Kidney (tissue), 14 donors: ENCODE measurements around the gene TRIP6. TPM values are rescaled to one million over a fixed set of nuclear protein-coding genes. Genes with fewer than 3 reads are reported as not detected.

Source experiments
- DNase-seq, 5 donors: peaks; one replicate each; pipeline ENCODE4 v3.0.0-alpha.2; 2013 to 2020
- FAIRE-seq: peaks from 2 replicates; lab custom pipeline; 2012; peaks lifted over from hg19 to GRCh38; lab: Jason Lieb, UNC
- H3K27ac ChIP-seq, 2 donors: one replicate each; pipeline ENCODE4 v1.7.0; 2013; ENCODE audit warnings: low read depth in 2 of 2, low read length in 2 of 2, inconsistent platforms in 1 of 2
- H3K27me3 ChIP-seq: one replicate; pipeline ENCODE4 v1.7.1; 2013; ENCODE audit warnings: low read length, inconsistent platforms; ENCODE audit not compliant: control insufficient read depth, insufficient read depth
- H3K36me3 ChIP-seq, 3 donors: one replicate each; pipeline versions ENCODE4 v1.7.0 to v1.7.1; 2013; ENCODE audit warnings: low read length in 3 of 3, control low read depth in 1 of 3, inconsistent platforms in 1 of 3; ENCODE audit not compliant: insufficient read depth in 3 of 3, control insufficient read depth in 2 of 3
- H3K4me1 ChIP-seq, 3 donors: one replicate each; pipeline versions ENCODE4 v1.7.0 to v1.7.1; 2013; ENCODE audit warnings: low read length in 3 of 3, inconsistent platforms in 1 of 3, low read depth in 1 of 3; ENCODE audit not compliant: control insufficient read depth in 2 of 3, insufficient read depth in 2 of 3
- H3K4me3 ChIP-seq, 3 donors: one replicate each; pipeline versions ENCODE4 v1.7.0 to v1.8.1; 2013; ENCODE audit warnings: low read length in 3 of 3, control low read depth in 1 of 3, inconsistent platforms in 1 of 3
- H3K9ac ChIP-seq, 3 donors: one replicate each; pipeline versions ENCODE4 v1.7.0 to v1.7.1; 2013; ENCODE audit warnings: low read length in 3 of 3, control low read depth in 1 of 3, inconsistent platforms in 1 of 3
- H3K9me3 ChIP-seq, 3 donors: one replicate each; pipeline versions ENCODE4 v1.7.0 to v1.7.1; 2013; ENCODE audit warnings: low read length in 3 of 3, control low read depth in 1 of 3, inconsistent platforms in 1 of 3; ENCODE audit not compliant: control insufficient read depth in 2 of 3, insufficient read depth in 1 of 3
- intact Hi-C: fragments of 100-400 bp; cut with DNase I; formaldehyde crosslinking; loops from one replicate; pipeline ENCODE4 v1.11.1; 2022
- polyA plus RNA-seq: library from polyadenylated mRNA; stranded (reverse); fragments of 350-450 nt; fragmentation: Illumina TruSeq; extraction: RNeasy Lipid Tissue Mini Kit (QIAGEN cat#74804); gene quantifications from one replicate; pipeline ENCODE4 v1.2.3, GENCODE V29; 2014; ENCODE audit warnings: low read depth, low replicate concordance; ENCODE audit not compliant: insufficient read depth
- total RNA-seq: library from RNA; stranded (reverse); fragmentation: NEBNext Ultra II Directional; extraction: Animal tissue kit (Norgen Biotek cat#: 25700); gene quantifications from one replicate; pipeline ENCODE4 v1.2.1, GENCODE V29; 2021
- TF ChIP-seq, protein P1 (sequence below): IDR thresholded peaks from 3 replicates; pipeline ENCODE4 v1.5.1; 2012; ENCODE audit warnings: mild to moderate bottlenecking, moderate library complexity, borderline replicate concordance; ENCODE audit not compliant: insufficient read depth; ENCODE audit errors: extremely low read depth
- donor health status: control.
- donor health status: control.
- donor health status: control.
- donor health status: control.
- donor health status: control.
- donor health status: DM: yes; HTN: yes; CAD: no.
- donor health status: Normal renal cell carcinoma (clear cell type).

TRIP6 gene
- total and polyA plus RNA-seq, 2 donors from 2014 or later, result 74.4 to 92.6 TPM

DNA sequence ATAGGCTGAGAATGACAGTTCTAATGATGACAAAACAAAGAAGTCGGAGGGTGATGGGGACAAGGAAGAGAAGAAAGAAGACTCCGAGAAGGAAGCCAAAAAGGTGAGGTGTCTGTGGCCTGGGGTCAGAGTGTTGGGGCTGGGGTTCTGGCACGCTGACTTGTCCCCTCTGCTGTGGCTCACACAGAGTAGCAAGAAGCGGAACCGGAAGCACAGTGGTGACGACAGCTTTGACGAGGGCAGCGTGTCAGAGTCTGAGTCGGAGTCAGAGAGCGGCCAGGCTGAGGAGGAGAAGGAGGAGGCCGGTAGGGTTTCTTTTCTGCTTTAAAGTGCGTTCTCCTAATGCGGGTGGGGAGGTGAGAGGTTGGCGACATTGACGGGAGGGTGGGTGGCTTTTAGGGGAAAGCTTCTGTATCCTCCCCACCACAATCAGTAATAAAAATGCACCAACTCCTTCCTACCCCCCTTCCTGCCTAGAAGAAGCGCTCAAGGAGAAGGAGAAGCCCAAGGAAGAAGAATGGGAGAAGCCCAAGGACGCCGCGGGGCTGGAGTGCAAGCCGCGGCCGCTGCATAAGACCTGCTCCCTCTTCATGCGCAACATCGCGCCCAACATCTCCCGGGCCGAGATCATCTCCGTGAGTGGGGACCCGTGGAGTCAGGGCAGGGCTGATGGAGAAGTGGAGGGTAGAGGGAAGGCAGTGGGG is 17.7 kb downstream of the TRIP6 start:
- Histone ChIP-seq H3K36me3 (peaks cover 17 to 71% (median 41%) of the 10 kb centered on the region in 3 donors), H3K27me3 (no peaks in the 10 kb centered on the region), H3K9me3 (no peaks in the 10 kb centered on the region), H3K4me3 (no peak overlapping the region), H3K4me1 (peaks cover 0 to 17% (median 4%) of the 10 kb centered on the region in 3 donors), H3K9ac (no peak overlapping the region), H3K27ac (no peak overlapping the region)
- FAIRE-seq (no peak), DNase-seq (no peak)
- intact Hi-C loops, result no loop called here
- TF ChIP-seq, protein P1, sequence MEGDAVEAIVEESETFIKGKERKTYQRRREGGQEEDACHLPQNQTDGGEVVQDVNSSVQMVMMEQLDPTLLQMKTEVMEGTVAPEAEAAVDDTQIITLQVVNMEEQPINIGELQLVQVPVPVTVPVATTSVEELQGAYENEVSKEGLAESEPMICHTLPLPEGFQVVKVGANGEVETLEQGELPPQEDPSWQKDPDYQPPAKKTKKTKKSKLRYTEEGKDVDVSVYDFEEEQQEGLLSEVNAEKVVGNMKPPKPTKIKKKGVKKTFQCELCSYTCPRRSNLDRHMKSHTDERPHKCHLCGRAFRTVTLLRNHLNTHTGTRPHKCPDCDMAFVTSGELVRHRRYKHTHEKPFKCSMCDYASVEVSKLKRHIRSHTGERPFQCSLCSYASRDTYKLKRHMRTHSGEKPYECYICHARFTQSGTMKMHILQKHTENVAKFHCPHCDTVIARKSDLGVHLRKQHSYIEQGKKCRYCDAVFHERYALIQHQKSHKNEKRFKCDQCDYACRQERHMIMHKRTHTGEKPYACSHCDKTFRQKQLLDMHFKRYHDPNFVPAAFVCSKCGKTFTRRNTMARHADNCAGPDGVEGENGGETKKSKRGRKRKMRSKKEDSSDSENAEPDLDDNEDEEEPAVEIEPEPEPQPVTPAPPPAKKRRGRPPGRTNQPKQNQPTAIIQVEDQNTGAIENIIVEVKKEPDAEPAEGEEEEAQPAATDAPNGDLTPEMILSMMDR, result no peak

DNA sequence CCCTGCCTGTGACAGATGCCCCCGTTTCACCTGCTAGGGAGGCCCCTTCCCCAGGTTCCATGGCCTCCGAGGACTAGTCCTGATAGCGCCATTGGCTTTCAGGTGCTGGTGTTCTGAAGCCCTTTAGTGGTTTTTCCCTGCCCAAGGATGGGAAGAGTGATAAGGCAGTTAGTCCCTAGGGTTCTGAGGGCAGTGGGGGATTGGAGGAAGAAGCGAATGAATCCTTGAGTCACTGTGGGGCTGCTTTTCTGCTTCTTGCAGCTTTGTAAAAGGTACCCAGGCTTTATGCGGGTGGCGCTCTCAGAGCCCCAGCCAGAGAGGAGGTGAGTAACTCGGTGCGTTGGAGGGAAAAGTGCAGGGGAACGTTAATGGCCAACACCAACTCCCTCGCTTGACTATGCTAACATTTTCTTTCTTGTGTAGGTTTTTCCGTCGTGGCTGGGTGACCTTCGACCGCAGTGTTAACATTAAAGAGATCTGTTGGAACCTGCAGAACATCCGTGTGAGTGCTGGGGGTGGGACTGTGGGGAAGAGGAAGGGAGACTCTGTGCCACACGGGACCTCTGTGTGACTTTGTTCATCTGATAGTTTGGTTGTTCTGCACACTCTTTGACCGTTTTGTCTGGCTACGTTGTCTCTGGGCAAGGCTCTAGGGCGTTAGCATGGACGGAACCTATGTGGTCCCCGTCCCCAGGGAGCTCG is 18.4 kb downstream of the TRIP6 start:
- FAIRE-seq, result no peak
- peak in 1 of 5 donors; percentile 35 for DNase-seq

DNA sequence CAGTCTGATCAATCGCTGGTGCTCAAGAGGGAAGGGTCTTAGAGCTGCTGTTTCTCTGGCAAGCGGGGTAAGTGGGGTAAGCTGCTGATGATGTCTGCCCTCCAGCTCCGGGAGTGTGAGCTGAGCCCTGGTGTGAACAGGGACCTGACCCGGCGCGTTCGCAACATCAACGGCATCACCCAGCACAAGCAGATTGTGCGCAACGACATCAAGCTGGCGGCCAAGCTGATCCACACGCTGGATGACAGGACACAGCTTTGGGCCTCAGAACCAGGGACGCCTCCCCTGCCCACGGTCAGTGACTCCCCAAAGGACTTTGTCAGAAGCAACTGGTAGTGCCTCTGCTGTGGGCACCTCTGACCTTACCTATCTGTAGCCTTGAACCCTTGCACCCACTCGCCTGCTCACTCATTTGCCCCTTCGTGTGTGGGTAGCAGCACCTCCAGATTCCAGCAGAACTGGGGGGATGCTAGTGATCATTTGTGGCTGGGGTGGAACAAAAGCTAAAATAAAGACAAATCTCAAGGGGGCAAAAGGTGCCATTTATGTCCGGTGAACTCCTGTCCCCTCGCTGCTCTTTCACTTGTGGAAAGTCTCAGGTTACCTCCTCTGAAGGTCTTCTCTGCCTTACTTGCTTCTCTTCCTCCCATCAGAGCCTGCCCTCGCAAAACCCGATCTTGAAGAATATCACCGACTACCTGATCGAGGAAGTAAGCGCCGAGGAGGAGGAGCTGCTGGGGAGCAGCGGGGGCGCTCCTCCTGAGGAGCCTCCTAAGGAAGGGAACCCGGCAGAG is 19.2 kb downstream of the TRIP6 start:
- FAIRE-seq (no peak), DNase-seq (peak in 1 of 5 donors; percentile 37)
- intact Hi-C loops, result no loop called here
- Histone ChIP-seq H3K36me3 (peaks cover 16 to 65% (median 39%) of the 10 kb centered on the region in 3 donors), H3K27me3 (no peaks in the 10 kb centered on the region), H3K9ac (no peak overlapping the region), H3K4me1 (peaks cover 0 to 18% (median 4%) of the 10 kb centered on the region in 3 donors), H3K4me3 (no peak overlapping the region), H3K27ac (no peak overlapping the region), H3K9me3 (no peaks in the 10 kb centered on the region)
- TF ChIP-seq, protein P1, result no peak

More for the DNA sequence above, 18.4 kb downstream of the TRIP6 start:
- intact Hi-C loops, result no loop called here
- TF ChIP-seq, protein P1, result no peak
- H3K36me3 ChIP-seq, result peaks cover 16 to 69% (median 41%) of the 10 kb centered on the region in 3 donors
- no peak overlapping the region for H3K9ac ChIP-seq
- no peaks in the 10 kb centered on the region for H3K27me3 ChIP-seq
- H3K4me1 ChIP-seq, result peaks cover 0 to 18% (median 4%) of the 10 kb centered on the region in 3 donors
- H3K9me3 ChIP-seq, result no peaks in the 10 kb centered on the region
- no peak overlapping the region for H3K27ac ChIP-seq
- H3K4me3 ChIP-seq, result no peak overlapping the region
